Retinal pigment epithelial cell (primary cell): ENCODE results near the gene COL16A1.
A peak's percentile ranks its signal among the peaks of the same experiment; 100 is the strongest.

Experiments
- DNase-seq: peaks from one replicate; pipeline ENCODE4 v3.0.0-alpha.2; 2010; ENCODE audit warnings: low read depth
- H3K4me3 ChIP-seq: 2 replicates; pipeline ENCODE4 v1.5.1; 2011; ENCODE audit warnings: mild to moderate bottlenecking, low read length, control low read depth, moderate library complexity
- TF ChIP-seq, protein P1 (sequence below): conservative IDR thresholded peaks from 2 replicates; pipeline ENCODE4 v1.5.1; 2011; ENCODE audit warnings: low read depth, low read length, control low read depth, inconsistent platforms

COL16A1 gene

DNA sequence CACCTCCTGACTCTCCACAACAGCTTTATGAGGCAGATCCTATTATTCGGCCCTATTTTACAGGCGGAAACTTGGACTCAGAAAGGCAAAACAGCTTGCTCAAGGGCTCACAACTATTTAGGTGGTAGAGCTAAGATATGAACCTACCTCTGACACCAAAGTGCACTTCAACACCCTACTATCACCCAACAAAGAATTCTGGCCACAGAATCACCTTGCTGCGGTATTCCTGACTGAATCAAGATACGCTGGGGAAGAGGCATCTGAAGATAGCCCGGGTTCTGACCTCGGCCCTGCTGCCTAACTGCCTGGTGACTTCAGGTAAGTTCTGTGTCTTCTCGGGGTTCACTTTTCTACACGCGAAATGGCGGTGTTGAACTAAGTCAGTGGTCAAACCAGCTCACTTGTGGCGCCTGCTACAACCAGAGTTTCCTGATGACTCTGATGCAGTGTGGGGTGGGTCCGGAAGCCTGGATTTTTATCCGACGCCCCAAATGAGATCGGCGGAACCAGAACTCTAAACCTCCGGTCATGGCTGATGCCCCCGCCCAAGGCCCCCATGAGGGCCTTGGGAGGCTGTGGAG, 59.7 kb downstream of the COL16A1 start:
- H3K4me3 ChIP-seq: peak overlapping the region; percentile 94
- TF ChIP-seq, protein P1, sequence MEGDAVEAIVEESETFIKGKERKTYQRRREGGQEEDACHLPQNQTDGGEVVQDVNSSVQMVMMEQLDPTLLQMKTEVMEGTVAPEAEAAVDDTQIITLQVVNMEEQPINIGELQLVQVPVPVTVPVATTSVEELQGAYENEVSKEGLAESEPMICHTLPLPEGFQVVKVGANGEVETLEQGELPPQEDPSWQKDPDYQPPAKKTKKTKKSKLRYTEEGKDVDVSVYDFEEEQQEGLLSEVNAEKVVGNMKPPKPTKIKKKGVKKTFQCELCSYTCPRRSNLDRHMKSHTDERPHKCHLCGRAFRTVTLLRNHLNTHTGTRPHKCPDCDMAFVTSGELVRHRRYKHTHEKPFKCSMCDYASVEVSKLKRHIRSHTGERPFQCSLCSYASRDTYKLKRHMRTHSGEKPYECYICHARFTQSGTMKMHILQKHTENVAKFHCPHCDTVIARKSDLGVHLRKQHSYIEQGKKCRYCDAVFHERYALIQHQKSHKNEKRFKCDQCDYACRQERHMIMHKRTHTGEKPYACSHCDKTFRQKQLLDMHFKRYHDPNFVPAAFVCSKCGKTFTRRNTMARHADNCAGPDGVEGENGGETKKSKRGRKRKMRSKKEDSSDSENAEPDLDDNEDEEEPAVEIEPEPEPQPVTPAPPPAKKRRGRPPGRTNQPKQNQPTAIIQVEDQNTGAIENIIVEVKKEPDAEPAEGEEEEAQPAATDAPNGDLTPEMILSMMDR: no peak
- DNase-seq: no peak

DNA sequence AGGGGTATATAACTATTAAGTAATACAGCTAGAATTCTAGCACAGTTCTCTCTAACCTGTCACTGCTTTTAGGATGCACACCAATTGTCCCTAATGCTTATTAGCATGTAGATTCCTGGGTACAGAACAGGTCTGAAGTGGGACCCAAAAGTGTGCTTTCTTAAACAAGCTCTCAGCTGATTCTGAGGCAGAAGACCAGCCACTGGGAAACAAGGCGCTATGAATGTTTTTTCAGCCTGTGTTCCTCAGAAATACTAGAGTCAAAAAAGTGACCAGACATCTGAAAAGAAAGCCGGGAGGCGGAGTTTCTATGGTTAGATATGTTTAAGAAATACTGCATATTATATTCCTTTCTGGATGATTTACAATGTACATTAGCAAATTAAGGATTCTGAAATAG, 60.9 kb downstream of the COL16A1 start:
- H3K4me3 ChIP-seq: no peak overlapping the region
- no peak for DNase-seq
- TF ChIP-seq, protein P1: no peak

- no peak for DNase-seq
- TF ChIP-seq, protein P1: no peak
Observed at GRCh38 chr1:31642366-31642765, 61.5 kb downstream of the COL16A1 start.

DNA sequence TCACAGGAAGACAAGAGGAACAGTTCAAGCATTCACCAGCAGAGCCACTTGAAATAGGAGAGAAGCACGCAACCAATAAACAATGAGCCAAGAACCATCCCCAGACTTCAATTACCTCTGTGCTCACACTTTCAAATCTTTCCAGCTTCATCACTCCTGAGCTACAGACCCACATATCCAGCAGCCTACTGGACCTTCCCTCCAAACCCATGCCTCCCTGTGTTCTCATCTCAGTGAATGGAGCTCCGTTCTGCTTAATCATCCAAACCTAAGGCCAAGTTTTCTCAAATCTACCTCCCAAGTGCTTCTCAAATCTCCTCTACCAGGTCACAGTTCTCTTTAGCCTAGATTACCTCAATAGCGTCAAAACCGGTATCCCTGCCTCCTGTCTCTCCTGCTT, 62.9 kb downstream of the COL16A1 start:
- H3K4me3 ChIP-seq: no peak overlapping the region
- DNase-seq: no peak
- TF ChIP-seq, protein P1: no peak

More at GRCh38 chr1:31642366-31642765, 61.5 kb downstream of the COL16A1 start:
- no peak overlapping the region for H3K4me3 ChIP-seq

- no peak overlapping the region for H3K4me3 ChIP-seq
- TF ChIP-seq, protein P1: no peak
- no peak for DNase-seq
Observed at GRCh38 chr1:31640179-31640578, 63.6 kb downstream of the COL16A1 start.

GRCh38 chr1:31639543-31639942, 64.3 kb downstream of the COL16A1 start:
- H3K4me3 ChIP-seq: no peak overlapping the region
- TF ChIP-seq, protein P1: no peak
- DNase-seq: no peak

GRCh38 chr1:31637915-31638673, 65.7 kb downstream of the COL16A1 start:
- TF ChIP-seq, protein P1: no peak
- no peak overlapping the region for H3K4me3 ChIP-seq
- no peak for DNase-seq
